Smooth muscle cell (in vitro differentiated cells): ENCODE results near the gene OPCML. TPM values are rescaled to one million over a fixed set of nuclear protein-coding genes. Genes with fewer than 3 reads are reported as not detected.

ENCODE experiments used
- DNase-seq: peaks from one replicate; lab custom pipeline; 2025; ENCODE audit not compliant: unreplicated experiment; lab: John Stamatoyannopoulos, UW
- H2AFZ ChIP-seq: fragments of 200-600 bp; sonication (generic); 2 replicates; pipeline ENCODE4 v1.6.0; 2016; ENCODE audit warnings: antibody characterized with exemption, low read depth, mild to moderate bottlenecking
- H3F3A ChIP-seq: fragments of 200-600 bp; sonication (generic); 2 replicates; pipeline ENCODE4 v1.6.0; 2017; ENCODE audit warnings: antibody characterized with exemption, low read depth
- H3K27ac ChIP-seq: fragments of 200-600 bp; sonication (generic); 2 replicates; pipeline ENCODE4 v1.5.1; 2016; ENCODE audit warnings: low read depth, mild to moderate bottlenecking
- H3K27me3 ChIP-seq: fragments of 200-600 bp; sonication (generic); 2 replicates; pipeline ENCODE4 v1.6.1; 2016; ENCODE audit warnings: low read depth, mild to moderate bottlenecking
- H3K36me3 ChIP-seq: fragments of 200-600 bp; sonication (generic); 2 replicates; pipeline ENCODE4 v1.5.1; 2016; ENCODE audit warnings: low read depth
- H3K4me1 ChIP-seq: fragments of 200-600 bp; sonication (generic); 2 replicates; pipeline ENCODE4 v1.5.1; 2016; ENCODE audit warnings: low read depth
- H3K4me2 ChIP-seq: fragments of 200-600 bp; sonication (generic); 2 replicates; pipeline ENCODE4 v1.6.0; 2016; ENCODE audit warnings: mild to moderate bottlenecking
- H3K4me3 ChIP-seq: fragments of 200-600 bp; sonication (generic); 2 replicates; pipeline ENCODE4 v1.5.1; 2016; ENCODE audit warnings: mild to moderate bottlenecking
- H3K79me2 ChIP-seq: fragments of 200-600 bp; sonication (generic); 2 replicates; pipeline ENCODE4 v1.6.0; 2016; ENCODE audit warnings: low read depth, mild to moderate bottlenecking
- H3K9ac ChIP-seq: fragments of 200-600 bp; sonication (generic); 2 replicates; pipeline ENCODE4 v1.6.0; 2016; ENCODE audit warnings: low read depth
- H3K9me3 ChIP-seq: fragments of 200-600 bp; sonication (generic); replicated peaks from 2 replicates; pipeline ENCODE4 v1.5.1; 2016; ENCODE audit warnings: low read depth
- H4K20me1 ChIP-seq: fragments of 200-600 bp; sonication (generic); 2 replicates; pipeline ENCODE4 v1.6.0; 2016; ENCODE audit warnings: low read depth
- CTCF ChIP-seq: fragments of 200-600 bp; sonication (generic); IDR thresholded peaks from 2 replicates; pipeline ENCODE4 v1.5.1; 2017; ENCODE audit warnings: borderline replicate concordance, mild to moderate bottlenecking, antibody characterized with exemption; ENCODE audit not compliant: insufficient read depth, poor library complexity, severe bottlenecking
- WGBS: methylation state at CpG from one replicate; pipeline ENCODE4 v1.1.7; 2016; ENCODE audit warnings: low lambda C conversion rate; 5-methylcytosine and 5-hydroxymethylcytosine counted together
- polyA plus RNA-seq: library from polyadenylated mRNA; unstranded; fragments of >200 nt; fragmentation: Nextera tagmentation; extraction: Ambion mirVana; gene quantifications from 2 replicates; pipeline ENCODE4 v1.2.1, GENCODE V29; 2016
- total RNA-seq: library from RNA; depleted of rRNA; stranded (reverse); fragments of >200 nt; gene quantifications from 2 replicates; pipeline ENCODE4 v1.2.3, GENCODE V29; 2014

OPCML gene
- total and polyA plus RNA-seq, 2 experiments from 2014 or later, result 0.42 to 0.58 TPM

DNA sequence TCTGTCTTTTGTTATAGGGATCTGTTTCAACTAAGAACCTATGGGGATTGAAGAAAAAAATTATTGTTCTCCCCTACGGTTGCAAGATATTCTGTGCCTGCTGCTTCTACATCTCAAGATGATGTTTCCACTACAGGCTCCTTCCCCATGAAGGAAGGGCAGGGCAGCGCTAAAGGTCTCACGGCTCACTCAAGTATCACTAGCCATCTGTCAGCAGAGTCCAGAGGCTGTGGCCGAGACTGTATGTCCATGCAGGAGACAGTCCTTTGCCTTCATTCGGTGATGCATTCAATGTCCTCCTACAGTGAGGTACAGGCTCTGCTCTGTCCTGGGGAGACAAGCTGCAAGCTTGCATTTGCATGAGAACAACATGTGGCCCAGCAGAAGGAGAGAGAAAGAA, 518.0 kb downstream of the OPCML start:
- Histone ChIP-seq H3K27ac (no peak overlapping the region), H3K27me3 (peaks cover 54% of the 10 kb centered on the region), H3K4me3 (no peak overlapping the region), H3K4me2 (no peak overlapping the region), H4K20me1 (no peaks in the 10 kb centered on the region), H3F3A (no peaks in the 10 kb centered on the region), H3K36me3 (no peaks in the 10 kb centered on the region), H2AFZ (no peak overlapping the region), H3K9me3 (no peaks in the 10 kb centered on the region), H3K9ac (no peak overlapping the region), H3K79me2 (no peaks in the 10 kb centered on the region), H3K4me1 (no peaks in the 10 kb centered on the region)
- DNase-seq, result no peak
- no peak for TF ChIP-seq CTCF
- 89% methylated on average over 5 of the region's 5 CpGs for WGBS

- Histone ChIP-seq H2AFZ (no peak overlapping the region), H3K4me2 (no peak overlapping the region), H3K79me2 (no peaks in the 10 kb centered on the region), H3K36me3 (no peaks in the 10 kb centered on the region), H3K4me1 (no peaks in the 10 kb centered on the region), H3K27ac (no peak overlapping the region), H3K9ac (no peak overlapping the region), H3K27me3 (peaks cover 59% of the 10 kb centered on the region), H4K20me1 (no peaks in the 10 kb centered on the region), H3K9me3 (no peaks in the 10 kb centered on the region), H3F3A (no peaks in the 10 kb centered on the region), H3K4me3 (no peak overlapping the region)
- no peak for DNase-seq
- WGBS, result 88% methylated on average over 4 of the region's 4 CpGs
- no peak for TF ChIP-seq CTCF
Observed at GRCh38 chr11:133012803-133013202, 519.5 kb downstream of the OPCML start.

- Histone ChIP-seq H2AFZ (no peak overlapping the region), H3K9ac (no peak overlapping the region), H3F3A (no peaks in the 10 kb centered on the region), H3K27me3 (peaks cover 57% of the 10 kb centered on the region), H4K20me1 (no peaks in the 10 kb centered on the region), H3K4me3 (no peak overlapping the region), H3K27ac (no peak overlapping the region), H3K9me3 (no peaks in the 10 kb centered on the region), H3K79me2 (no peaks in the 10 kb centered on the region), H3K36me3 (no peaks in the 10 kb centered on the region), H3K4me1 (no peaks in the 10 kb centered on the region), H3K4me2 (no peak overlapping the region)
- no peak for TF ChIP-seq CTCF
- DNase-seq, result no peak
- 68% methylated on average over 2 of the region's 2 CpGs for WGBS
Observed at GRCh38 chr11:133011604-133012003, 520.7 kb downstream of the OPCML start.

GRCh38 chr11:133007027-133007584, 525.2 kb downstream of the OPCML start:
- DNase-seq, result no peak
- Histone ChIP-seq H3K9ac (no peak overlapping the region), H3K4me1 (no peaks in the 10 kb centered on the region), H3K4me2 (no peak overlapping the region), H4K20me1 (no peaks in the 10 kb centered on the region), H3K9me3 (no peaks in the 10 kb centered on the region), H3F3A (no peaks in the 10 kb centered on the region), H3K79me2 (no peaks in the 10 kb centered on the region), H3K27ac (no peak overlapping the region), H3K4me3 (no peak overlapping the region), H2AFZ (no peak overlapping the region), H3K27me3 (peaks cover 43% of the 10 kb centered on the region), H3K36me3 (no peaks in the 10 kb centered on the region)
- TF ChIP-seq CTCF, result no peak
- 64% methylated on average over 2 of the region's 2 CpGs for WGBS
